OCI-LY3 (cell line): Measurements from ENCODE around the gene CLSTN2.

Source experiments
- H2AFZ ChIP-seq: fragments of 200-600, 300-600 bp; shearing (Covaris generic); 2 replicates; pipeline ENCODE4 v1.6.0; 2014; ENCODE audit warnings: antibody characterized with exemption, low read depth, low read length
- H3K27ac ChIP-seq: fragments of 200-600, 300-600 bp; sonication (generic); 2 replicates; pipeline ENCODE4 v1.5.1; 2014; ENCODE audit warnings: mild to moderate bottlenecking, low read length, moderate library complexity, mixed read lengths
- H3K27me3 ChIP-seq: fragments of 200-600, 300-600 bp; sonication (generic); 2 replicates; pipeline ENCODE4 v1.6.1; 2014; ENCODE audit warnings: low read depth, low read length, mixed read lengths
- H3K36me3 ChIP-seq: fragments of 200-600, 300-600 bp; sonication (generic); replicated peaks from 2 replicates; pipeline ENCODE3; 2014; ENCODE audit warnings: low read depth, low read length, mixed read lengths
- H3K4me1 ChIP-seq: fragments of 300-600, 200-600 bp; sonication (generic); 2 replicates; pipeline ENCODE4 v1.6.1; 2014; ENCODE audit warnings: low read length, mixed read lengths
- H3K4me2 ChIP-seq: fragments of 200-600, 300-600 bp; sonication (generic); 2 replicates; pipeline ENCODE4 v1.6.1; 2014; ENCODE audit warnings: low read length, mixed read lengths
- H3K4me3 ChIP-seq: fragments of 300-600, 200-600 bp; sonication (generic); 2 replicates; pipeline ENCODE4 v1.5.1; 2014; ENCODE audit warnings: antibody characterized with exemption, mild to moderate bottlenecking, low read length, moderate library complexity
- H3K79me2 ChIP-seq: fragments of 300-600, 200-600 bp; shearing (Covaris generic); 2 replicates; pipeline ENCODE4 v1.6.1; 2014; ENCODE audit warnings: mild to moderate bottlenecking, low read length, mixed read lengths
- H3K9ac ChIP-seq: fragments of 300-600, 200-600 bp; shearing (Covaris generic); 2 replicates; pipeline ENCODE4 v1.6.0; 2014; ENCODE audit warnings: mild to moderate bottlenecking, low read length, moderate library complexity
- H3K9me3 ChIP-seq: fragments of 200-600, 300-600 bp; shearing (Covaris generic); 2 replicates; pipeline ENCODE4 v1.6.1; 2014; ENCODE audit warnings: low read length, mixed read lengths; ENCODE audit not compliant: insufficient read depth
- H4K20me1 ChIP-seq: fragments of 200-600, 300-600 bp; sonication (generic); 2 replicates; pipeline ENCODE4 v1.6.1; 2016; ENCODE audit warnings: low read length, mixed read lengths; ENCODE audit not compliant: insufficient read depth
- CTCF ChIP-seq: fragments of 200-600, 300-600 bp; sonication (generic); IDR thresholded peaks from 2 replicates; pipeline ENCODE4 v1.5.1; 2014; ENCODE audit warnings: antibody characterized with exemption, low read length, low read depth
- EZH2phosphoT487 ChIP-seq: fragments of 200-600 bp; shearing (Covaris generic); IDR thresholded peaks from 2 replicates; pipeline ENCODE4 v1.6.1; 2018; ENCODE audit warnings: antibody characterized with exemption, mixed run types, low read depth

Gene CLSTN2

GRCh38 chr3:140447136-140447535 lies 512.2 kb downstream of the CLSTN2 start:
- Histone ChIP-seq H3K4me3 (no peak overlapping the region), H3K9ac (no peak overlapping the region), H3K4me2 (no peak overlapping the region), H3K4me1 (no peaks in the 10 kb centered on the region), H3K36me3 (no peaks in the 10 kb centered on the region), H4K20me1 (no peaks in the 10 kb centered on the region), H3K27ac (no peak overlapping the region), H3K27me3 (no peaks in the 10 kb centered on the region), H3K79me2 (no peaks in the 10 kb centered on the region), H3K9me3 (no peaks in the 10 kb centered on the region), H2AFZ (no peak overlapping the region)
- TF ChIP-seq CTCF (no peak), EZH2phosphoT487 (no peak)

GRCh38 chr3:140448001-140448400 lies 513.0 kb downstream of the CLSTN2 start:
- H3K27me3 ChIP-seq: no peaks in the 10 kb centered on the region
- H3K4me3 ChIP-seq: no peak overlapping the region
- H3K79me2 ChIP-seq: no peaks in the 10 kb centered on the region
- no peak overlapping the region for H3K9ac ChIP-seq
- no peaks in the 10 kb centered on the region for H4K20me1 ChIP-seq
- no peak overlapping the region for H2AFZ ChIP-seq
- H3K36me3 ChIP-seq: no peaks in the 10 kb centered on the region
- no peaks in the 10 kb centered on the region for H3K9me3 ChIP-seq
- H3K4me1 ChIP-seq: no peaks in the 10 kb centered on the region
- TF ChIP-seq CTCF: no peak
- TF ChIP-seq EZH2phosphoT487: no peak
- no peak overlapping the region for H3K27ac ChIP-seq
- no peak overlapping the region for H3K4me2 ChIP-seq

GRCh38 chr3:140449413-140450256 lies 514.6 kb downstream of the CLSTN2 start:
- H3K4me1 ChIP-seq: no peaks in the 10 kb centered on the region

GRCh38 chr3:140453750-140454149 lies 518.8 kb downstream of the CLSTN2 start:
- Histone ChIP-seq H3K79me2 (no peaks in the 10 kb centered on the region), H4K20me1 (no peaks in the 10 kb centered on the region), H3K9me3 (no peaks in the 10 kb centered on the region), H3K27me3 (no peaks in the 10 kb centered on the region), H3K9ac (no peak overlapping the region), H3K4me3 (no peak overlapping the region), H3K36me3 (no peaks in the 10 kb centered on the region), H2AFZ (no peak overlapping the region), H3K4me1 (no peaks in the 10 kb centered on the region), H3K27ac (no peak overlapping the region), H3K4me2 (no peak overlapping the region)
- TF ChIP-seq EZH2phosphoT487: no peak

More at GRCh38 chr3:140449413-140450256, 514.6 kb downstream of the CLSTN2 start:
- Histone ChIP-seq H2AFZ (no peak overlapping the region), H3K4me2 (no peak overlapping the region), H3K9ac (no peak overlapping the region), H3K4me3 (no peak overlapping the region), H3K27ac (no peak overlapping the region), H4K20me1 (no peaks in the 10 kb centered on the region), H3K27me3 (no peaks in the 10 kb centered on the region), H3K36me3 (no peaks in the 10 kb centered on the region), H3K79me2 (no peaks in the 10 kb centered on the region), H3K9me3 (no peaks in the 10 kb centered on the region)
- TF ChIP-seq CTCF: no peak
- no peak for TF ChIP-seq EZH2phosphoT487
